NCI-H1930 (cell line): ENCODE measurements around the gene CHST8.
A peak's percentile ranks its signal among the peaks of the same experiment; 100 is the strongest.

Experiments
- DNase-seq, 2 experiments: peaks; one replicate each; lab custom pipeline; 2025; lab: John Stamatoyannopoulos, UW

The CHST8 gene

GRCh38 chr19:33737681-33738371, 116.1 kb downstream of the CHST8 start:
- no peak for DNase-seq

GRCh38 chr19:33740811-33741396, 119.2 kb downstream of the CHST8 start:
- no peak for DNase-seq

- DNase-seq, result no peak
Observed at GRCh38 chr19:33745297-33745696, 123.5 kb downstream of the CHST8 start.

GRCh38 chr19:33746159-33746558, 124.4 kb downstream of the CHST8 start:
- no peak for DNase-seq

GRCh38 chr19:33747273-33747672, 125.5 kb downstream of the CHST8 start:
- DNase-seq, result no peak

GRCh38 chr19:33748231-33748630, 126.5 kb downstream of the CHST8 start:
- no peak for DNase-seq

- DNase-seq, result no peak
Observed at GRCh38 chr19:33749016-33749415, 127.3 kb downstream of the CHST8 start.

GRCh38 chr19:33749619-33750175, 127.9 kb downstream of the CHST8 start:
- no peak for DNase-seq

- no peak for DNase-seq
Observed at GRCh38 chr19:33750587-33751435, 129.1 kb downstream of the CHST8 start.

GRCh38 chr19:33751436-33751770, 129.7 kb downstream of the CHST8 start:
- DNase-seq, result no peak

GRCh38 chr19:33752018-33752800, 130.5 kb downstream of the CHST8 start:
- DNase-seq, result peak in 1 of 2 experiments; percentile 13

- DNase-seq, result no peak
Observed at GRCh38 chr19:33752945-33753344, 131.2 kb downstream of the CHST8 start.

GRCh38 chr19:33754361-33754760, 132.6 kb downstream of the CHST8 start:
- no peak for DNase-seq

GRCh38 chr19:33755099-33756035, 133.6 kb downstream of the CHST8 start:
- DNase-seq, result no peak

GRCh38 chr19:33756177-33756576, 134.4 kb downstream of the CHST8 start:
- DNase-seq, result no peak

GRCh38 chr19:33758541-33759013, 136.8 kb downstream of the CHST8 start:
- DNase-seq, result no peak

GRCh38 chr19:33759356-33759755, 137.6 kb downstream of the CHST8 start:
- no peak for DNase-seq

GRCh38 chr19:33763633-33764371, 142.0 kb downstream of the CHST8 start:
- DNase-seq, result no peak

- DNase-seq, result no peak
Observed at GRCh38 chr19:33766623-33767022, 144.9 kb downstream of the CHST8 start.

- DNase-seq, result no peak
Observed at GRCh38 chr19:33767898-33768413, 146.2 kb downstream of the CHST8 start.
